ENCODE measurements around the gene PMVK.

GRCh38 chr1:154935749-154936554 lies 567 bp downstream of the PMVK start:
- TF ChIP-seq, protein P1, sequence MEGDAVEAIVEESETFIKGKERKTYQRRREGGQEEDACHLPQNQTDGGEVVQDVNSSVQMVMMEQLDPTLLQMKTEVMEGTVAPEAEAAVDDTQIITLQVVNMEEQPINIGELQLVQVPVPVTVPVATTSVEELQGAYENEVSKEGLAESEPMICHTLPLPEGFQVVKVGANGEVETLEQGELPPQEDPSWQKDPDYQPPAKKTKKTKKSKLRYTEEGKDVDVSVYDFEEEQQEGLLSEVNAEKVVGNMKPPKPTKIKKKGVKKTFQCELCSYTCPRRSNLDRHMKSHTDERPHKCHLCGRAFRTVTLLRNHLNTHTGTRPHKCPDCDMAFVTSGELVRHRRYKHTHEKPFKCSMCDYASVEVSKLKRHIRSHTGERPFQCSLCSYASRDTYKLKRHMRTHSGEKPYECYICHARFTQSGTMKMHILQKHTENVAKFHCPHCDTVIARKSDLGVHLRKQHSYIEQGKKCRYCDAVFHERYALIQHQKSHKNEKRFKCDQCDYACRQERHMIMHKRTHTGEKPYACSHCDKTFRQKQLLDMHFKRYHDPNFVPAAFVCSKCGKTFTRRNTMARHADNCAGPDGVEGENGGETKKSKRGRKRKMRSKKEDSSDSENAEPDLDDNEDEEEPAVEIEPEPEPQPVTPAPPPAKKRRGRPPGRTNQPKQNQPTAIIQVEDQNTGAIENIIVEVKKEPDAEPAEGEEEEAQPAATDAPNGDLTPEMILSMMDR (IDR thresholded peaks at IDR 0.05 in 2 of 3, conservative IDR thresholded peaks at IDR 0.05 in 1 of 3; ENCODE audit: borderline replicate concordance in 1 of 3, insufficient read depth in 1 of 3, low read depth in 2 of 3, low read length in 2 of 3), result no peak
- TF ChIP-seq POLR2A (IDR thresholded peaks at IDR 0.05; ENCODE audit: borderline replicate concordance, extremely low read depth, insufficient read depth, insufficient read length) (no peak), ELF1 (IDR thresholded peaks at IDR 0.05; ENCODE audit: borderline replicate concordance, low read depth) (no peak), EZH2 (IDR thresholded peaks at IDR 0.05) (no peak), REST (IDR thresholded peaks at IDR 0.05; ENCODE audit: low read depth) (no peak), ZFX (IDR thresholded peaks at IDR 0.05) (no peak), YY1 (IDR thresholded peaks at IDR 0.05; ENCODE audit: extremely low read depth, insufficient replicate concordance, low read depth, low read length) (no peak), POLR2AphosphoS5 (IDR thresholded peaks at IDR 0.05; ENCODE audit: low read depth, low read length) (no peak)

Measured in HCT116 (cell line).